IMR-90 (cell line): ENCODE results near the gene MRPL52. TPM values are rescaled to one million over a fixed set of nuclear protein-coding genes. Genes with fewer than 3 reads are reported as not detected.
"Not testable (repeated sequence)": the region's sequence is repeated elsewhere in the genome, so short reads cannot be mapped to it uniquely, and the experiment has no call there.

Experiments
- ATAC-seq: fragments of 200-7000 bp; cut with Tn5 transposase; 2 replicates; pipeline ENCODE4 v1.9.1; 2020; ENCODE audit warnings: low read depth, mild to moderate bottlenecking, moderate library complexity
- BruUV-seq: library from RNA; stranded (reverse); fragments of 400-500 nt; replicated peaks from 2 replicates; lab custom pipeline; 2021; lab: Mats Ljungman, UMichigan
- CTCF ChIA-PET: fragments of 300-600 bp; formaldehyde crosslinking; extraction: SDS; loops from one replicate; lab custom pipeline; 2021; ENCODE audit warnings: antibody characterized with exemption; lab: Yijun Ruan, JAX
- POLR2A ChIA-PET: fragments of 300-600 bp; sonication (Branson Sonifier 250); formaldehyde crosslinking; loops from one replicate; lab custom pipeline; 2022; ENCODE audit warnings: antibody characterized with exemption; ENCODE audit not compliant: unreplicated experiment; lab: Charles Lee
- DNase-seq: peaks from one replicate; pipeline ENCODE4 v3.0.0; 2013
- H2AFZ ChIP-seq: replicated peaks from 2 replicates; pipeline ENCODE3; 2013; ENCODE audit warnings: low read length, mild to moderate bottlenecking; ENCODE audit not compliant: poor library complexity
- H2AK5ac ChIP-seq: 2 replicates; pipeline ENCODE4 v1.6.1; 2013; ENCODE audit warnings: low read depth, low read length, inconsistent platforms
- H2AK9ac ChIP-seq: replicated peaks from 2 replicates; pipeline ENCODE3; 2013; ENCODE audit warnings: mild to moderate bottlenecking, low read depth, low read length, moderate library complexity; ENCODE audit not compliant: poor library complexity
- H2BK120ac ChIP-seq: 2 replicates; pipeline ENCODE4 v1.6.1; 2013; ENCODE audit warnings: low read depth, low read length, inconsistent platforms
- H2BK15ac ChIP-seq: 3 replicates; pipeline ENCODE4 v1.6.1; 2013; ENCODE audit warnings: low read depth, low read length, inconsistent platforms
- H2BK20ac ChIP-seq: 2 replicates; pipeline ENCODE4 v1.6.1; 2013; ENCODE audit warnings: low read depth, mild to moderate bottlenecking, inconsistent platforms, low read length, moderate library complexity
- H2BK5ac ChIP-seq: 2 replicates; pipeline ENCODE4 v1.6.1; 2013; ENCODE audit warnings: mild to moderate bottlenecking, low read depth, low read length, inconsistent platforms; ENCODE audit not compliant: poor library complexity, severe bottlenecking
- H3K14ac ChIP-seq: replicated peaks from 2 replicates; pipeline ENCODE4 v1.6.1; 2013; ENCODE audit warnings: low read depth, low read length, inconsistent platforms
- H3K18ac ChIP-seq: 2 replicates; pipeline ENCODE4 v1.6.1; 2013; ENCODE audit warnings: low read depth, low read length, control low read depth
- H3K23ac ChIP-seq: 2 replicates; pipeline ENCODE4 v1.6.1; 2013; ENCODE audit warnings: low read depth, low read length, inconsistent platforms
- H3K27ac ChIP-seq: 2 replicates; pipeline ENCODE4 v1.5.1; 2013; ENCODE audit warnings: mild to moderate bottlenecking, control low read depth, low read length; ENCODE audit not compliant: insufficient read depth
- H3K27me3 ChIP-seq: 2 replicates; pipeline ENCODE4 v1.6.1; 2013; ENCODE audit warnings: low read length; ENCODE audit not compliant: control insufficient read depth, insufficient read depth
- H3K36me3 ChIP-seq: 2 replicates; pipeline ENCODE4 v1.6.1; 2013; ENCODE audit warnings: low read length, mixed read lengths; ENCODE audit not compliant: control insufficient read depth, insufficient read depth
- H3K4ac ChIP-seq: 2 replicates; pipeline ENCODE4 v1.6.1; 2013; ENCODE audit warnings: low read depth, low read length, inconsistent platforms
- H3K4me1 ChIP-seq: 2 replicates; pipeline ENCODE4 v1.6.1; 2013; ENCODE audit warnings: low read length, mixed read lengths; ENCODE audit not compliant: control insufficient read depth, insufficient read depth
- H3K4me2 ChIP-seq: 2 replicates; pipeline ENCODE4 v1.6.1; 2013; ENCODE audit warnings: low read depth, mild to moderate bottlenecking, control low read depth, low read length, moderate library complexity
- H3K4me3 ChIP-seq: 2 replicates; pipeline ENCODE4 v1.5.1; 2013; ENCODE audit warnings: low read depth, mild to moderate bottlenecking, control low read depth, low read length, moderate library complexity; ENCODE audit not compliant: insufficient read depth
- H3K56ac ChIP-seq: 2 replicates; pipeline ENCODE4 v1.6.1; 2013; ENCODE audit warnings: low read length, inconsistent platforms; ENCODE audit not compliant: insufficient read depth; ENCODE audit errors: extremely low read depth
- H3K79me1 ChIP-seq, 2 experiments: 2 replicates each; pipeline ENCODE4 v1.6.1; 2013; ENCODE audit warnings: low read length in 2 of 2, inconsistent platforms in 1 of 2, low read depth in 1 of 2
- H3K9ac ChIP-seq: 2 replicates; pipeline ENCODE4 v1.6.1; 2013; ENCODE audit warnings: low read depth, low read length, control low read depth
- H3K9me1 ChIP-seq: 2 replicates; pipeline ENCODE4 v1.6.1; 2013; ENCODE audit warnings: low read length, inconsistent platforms; ENCODE audit not compliant: insufficient read depth
- H3K9me3 ChIP-seq: 2 replicates; pipeline ENCODE4 v1.6.1; 2013; ENCODE audit warnings: low read length; ENCODE audit not compliant: control insufficient read depth, insufficient read depth
- H4K20me1 ChIP-seq: 2 replicates; pipeline ENCODE4 v1.6.1; 2013; ENCODE audit warnings: low read length, inconsistent platforms; ENCODE audit not compliant: insufficient read depth
- H4K5ac ChIP-seq: 2 replicates; pipeline ENCODE4 v1.6.1; 2013; ENCODE audit warnings: mild to moderate bottlenecking, low read depth, low read length, control low read depth
- H4K8ac ChIP-seq, 2 experiments: 2 replicates each; pipeline ENCODE4 v1.6.1; 2013; ENCODE audit warnings: low read depth in 2 of 2, low read length in 2 of 2, control low read depth in 1 of 2, inconsistent platforms in 1 of 2
- H4K91ac ChIP-seq: 2 replicates; pipeline ENCODE4 v1.6.1; 2013; ENCODE audit warnings: low read depth, low read length, inconsistent platforms; ENCODE audit not compliant: insufficient read depth
- WGBS, 2 experiments: methylation state at CpG; one replicate each; pipeline versions ENCODE4 v1.1.5 to v1.1.7; 2013; ENCODE audit warnings: missing lambda C conversion rate in 2 of 2; ENCODE audit not compliant: insufficient read length in 1 of 2; ENCODE audit errors: extremely low coverage in 2 of 2; 5-methylcytosine and 5-hydroxymethylcytosine counted together
- dilution Hi-C: fragments of 300-500 bp; cut with HindIII; formaldehyde crosslinking; loops from one replicate; pipeline ENCODE4 v1.14.3; 2018; ENCODE audit warnings: low sequenced_read_pairs; ENCODE audit not compliant: unreplicated experiment
- in situ Hi-C: fragments of 300-500 bp; cut with MboI; formaldehyde crosslinking; loops from 3 replicates; pipeline ENCODE4 v1.14.3; 2019; ENCODE audit warnings: low sequenced_read_pairs, inconsistent platforms, mixed read lengths
- intact Hi-C: fragments of 100-400 bp; cut with micrococcal nuclease; formaldehyde crosslinking; loops from 2 replicates; pipeline ENCODE4 v1.10.0; 2022
- polyA plus RNA-seq, 3 experiments: library from polyadenylated mRNA; depleted of rRNA; stranded (reverse); fragments of >200 nt; gene quantifications; 2 replicates each; pipeline ENCODE4 v1.2.3, GENCODE V29; 2012; ENCODE audit warnings: low replicate concordance in 1 of 3
- total RNA-seq: library from RNA; depleted of rRNA; stranded (reverse); fragments of >200 nt; gene quantifications from 2 replicates; pipeline ENCODE4 v1.2.3, GENCODE V29; 2012

MRPL52 gene
- total and polyA plus RNA-seq, 2 of the 4 experiments (the other 2 are of a cell fraction): 33.1 to 51.4 TPM

DNA sequence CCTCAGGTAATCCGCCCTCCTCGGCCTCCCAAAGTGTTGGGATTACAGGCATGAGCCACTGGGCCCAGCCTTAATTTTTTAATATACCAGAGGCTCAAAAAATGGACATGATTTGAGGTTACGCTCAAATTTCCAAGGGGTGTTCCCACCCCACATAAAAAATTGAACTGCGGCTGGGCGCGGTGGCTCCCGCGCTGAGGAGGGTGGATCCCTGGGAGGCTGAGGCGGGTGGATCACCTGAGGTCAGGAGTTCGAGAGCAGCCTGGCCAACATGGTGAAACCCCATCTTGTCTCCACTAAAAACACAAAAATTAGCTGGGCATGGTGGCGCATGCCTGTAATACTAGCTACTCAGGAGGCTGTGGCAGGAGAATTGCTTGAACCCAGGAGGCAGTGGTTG, 24.6 kb downstream of the MRPL52 start:
- H2BK120ac ChIP-seq, H2AK5ac ChIP-seq, H4K5ac ChIP-seq, H3K9ac ChIP-seq, H3K9me3 ChIP-seq, H3K4me3 ChIP-seq, H2AK9ac ChIP-seq, H2BK5ac ChIP-seq, H2AFZ ChIP-seq, H3K4me2 ChIP-seq, H3K23ac ChIP-seq, H4K8ac ChIP-seq, H3K36me3 ChIP-seq, H2BK20ac ChIP-seq, H4K91ac ChIP-seq, ATAC-seq, H3K4ac ChIP-seq, BruUV-seq, H3K27me3 ChIP-seq, H3K18ac ChIP-seq, H3K27ac ChIP-seq, H2BK15ac ChIP-seq, H3K14ac ChIP-seq, H4K20me1 ChIP-seq, H3K56ac ChIP-seq, DNase-seq, dilution Hi-C loops, POLR2A ChIA-PET: not testable (repeated sequence)
- Histone ChIP-seq H3K79me1 (peaks cover 0 to 24% of the 10 kb centered on the region in 2 experiments; a peak in 2 of 4 replicates), H3K4me1 (peaks cover 23% of the 10 kb centered on the region), H3K9me1 (peaks cover 23% of the 10 kb centered on the region)
- WGBS, 2 experiments: 83% methylated on average over 1 of the region's 11 CpGs; no CpG with 5 or more reads in 1 of the 2 experiments
- in situ Hi-C loops (loop anchor here (25.0 kb wide), 1 partner anchor 467 kb away; no protein-coding TSS in a partner anchor), intact Hi-C loops (loop anchor here (5.0 kb wide), 1 partner anchor 467 kb away; no protein-coding TSS in a partner anchor)
- CTCF ChIA-PET: interaction anchor here (0.8 to 6.8 kb wide), 8 partner anchors 11 to 297 kb away, joined by 3 to 60 read pairs (median 4); partner anchors contain the start of genes MMP14 and OXA1L
